K562 (cell line): ENCODE measurements around the gene NT5C. TPM values are rescaled to one million over a fixed set of nuclear protein-coding genes. Genes with fewer than 3 reads are reported as not detected.

ENCODE experiments used
- ATAC-seq: fragments of 200-7000 bp; cut with Tn5 transposase; 3 replicates; pipeline ENCODE4 v1.9.1; 2020; ENCODE audit warnings: moderate library complexity
- BruUV-seq: library from RNA; stranded (reverse); fragments of 400-500 nt; replicated peaks from 2 replicates; lab custom pipeline; 2021; lab: Mats Ljungman, UMichigan
- CTCF ChIA-PET: fragments of 300-600 bp; formaldehyde crosslinking; extraction: SDS; loops from one replicate; lab custom pipeline; 2021; ENCODE audit warnings: low intra/inter-chr PET ratio; lab: Yijun Ruan, JAX
- POLR2A ChIA-PET: fragments of 300-600, 350-650 bp; sonication (Branson Sonifier 250); formaldehyde crosslinking; extraction: SDS; loops from one replicate; lab custom pipeline; 2021; ENCODE audit warnings: antibody characterized with exemption, inconsistent platforms; lab: Yijun Ruan, JAX
- DNase-seq, 4 experiments: peaks; one replicate each; pipeline versions ENCODE4 v3.0.0 to v3.0.0-alpha.2; 2011 to 2018; ENCODE audit warnings: low spot score in 3 of 4, mixed read lengths in 3 of 4; ENCODE audit errors: extremely low read depth in 1 of 4
- FAIRE-seq: peaks from 2 replicates; lab custom pipeline; 2011; peaks lifted over from hg19 to GRCh38; lab: Jason Lieb, UNC
- H2AFZ ChIP-seq: 2 replicates; pipeline ENCODE4 v1.6.0; 2011; ENCODE audit warnings: low read depth, low read length, control low read depth, inconsistent platforms
- H3K27ac ChIP-seq: fragments of 200-600 bp; 3 replicates; pipeline ENCODE4 v1.8.0; 2011; ENCODE audit warnings: low read depth, mild to moderate bottlenecking, control low read depth, inconsistent platforms, low read length, moderate library complexity, mixed read lengths; ENCODE audit errors: extremely low read depth
- H3K27me3 ChIP-seq, 2 experiments: fragments of 300-600 bp in 1 of 2; 2 replicates in 1 of 2; 3 replicates in 1 of 2; pipeline versions ENCODE4 v1.6.0 to v1.8.0; 2011; ENCODE audit warnings: inconsistent platforms in 2 of 2, low read length in 2 of 2, mild to moderate bottlenecking in 1 of 2, mixed read lengths in 1 of 2, moderate library complexity in 1 of 2; ENCODE audit not compliant: control insufficient read depth in 2 of 2, insufficient read depth in 2 of 2
- H3K36me3 ChIP-seq: fragments of 300-600 bp; 3 replicates; pipeline ENCODE4 v1.8.0; 2011; ENCODE audit warnings: mild to moderate bottlenecking, low read length, inconsistent platforms; ENCODE audit not compliant: control insufficient read depth, insufficient read depth
- H3K4me1 ChIP-seq, 2 experiments: fragments of 200-600 bp in 1 of 2; replicated peaks in 1 of 2; 2 replicates in 1 of 2; 3 replicates in 1 of 2; pipeline versions ENCODE4 v1.5.1 to v1.8.0; 2011; ENCODE audit warnings: inconsistent platforms in 2 of 2, low read length in 2 of 2, mild to moderate bottlenecking in 1 of 2, mixed read lengths in 1 of 2, moderate library complexity in 1 of 2; ENCODE audit not compliant: control insufficient read depth in 2 of 2, insufficient read depth in 2 of 2
- H3K4me2 ChIP-seq: 2 replicates; pipeline ENCODE4 v1.6.1; 2011; ENCODE audit warnings: low read length, control low read depth, inconsistent platforms, mixed read lengths; ENCODE audit not compliant: insufficient read depth
- H3K4me3 ChIP-seq: fragments of 200-600 bp; sonication (generic), shearing (Covaris generic); 2 replicates; pipeline ENCODE4 v1.5.1; 2016; ENCODE audit warnings: control low read depth, inconsistent platforms
- H3K79me2 ChIP-seq: fragments of 200-600 bp; 3 replicates; pipeline ENCODE4 v1.8.0; 2011; ENCODE audit warnings: low read length, inconsistent platforms; ENCODE audit not compliant: control insufficient read depth, insufficient read depth
- H3K9ac ChIP-seq, 2 experiments: 2 replicates each; pipeline versions ENCODE4 v1.6.0 to v1.6.1; 2011; ENCODE audit warnings: low read depth in 2 of 2, low read length in 2 of 2, control low read depth in 1 of 2, inconsistent platforms in 1 of 2, mild to moderate bottlenecking in 1 of 2, mixed read lengths in 1 of 2; ENCODE audit not compliant: insufficient read depth in 1 of 2
- H3K9me1 ChIP-seq: one replicate; pipeline ENCODE4 v1.6.0; 2011; ENCODE audit warnings: inconsistent platforms, mild to moderate bottlenecking, low read length, moderate library complexity; ENCODE audit not compliant: control insufficient read depth, insufficient read depth
- H3K9me3 ChIP-seq: replicated peaks from 2 replicates; pipeline ENCODE4 v1.5.1; 2011; ENCODE audit warnings: low read depth, low read length, inconsistent platforms; ENCODE audit not compliant: control insufficient read depth, insufficient read depth
- H4K20me1 ChIP-seq: replicated peaks from 2 replicates; pipeline ENCODE4 v1.6.1; 2011; ENCODE audit warnings: low read length, inconsistent platforms, mixed read lengths; ENCODE audit not compliant: control insufficient read depth, insufficient read depth
- POLR2AphosphoS5 ChIP-seq: IDR thresholded peaks from 2 replicates; pipeline ENCODE4 v1.6.1; 2011; ENCODE audit warnings: mild to moderate bottlenecking, low read depth, low read length, moderate library complexity; ENCODE audit not compliant: control insufficient read depth, insufficient read depth
- POLR2G ChIP-seq: fragments of 200-400 bp; formaldehyde crosslinking; IDR thresholded peaks from 2 replicates; pipeline ENCODE4 v1.6.1; 2017; ENCODE audit warnings: low read depth, mild to moderate bottlenecking, antibody characterized with exemption, low read length, moderate library complexity
- TBL1XR1 ChIP-seq, 2 experiments: IDR thresholded peaks; 2 replicates each; pipeline ENCODE4 v1.6.1; 2012; ENCODE audit warnings: improper control_type of control experiment in 2 of 2, low read length in 2 of 2, mild to moderate bottlenecking in 1 of 2
- ZNF121 ChIP-seq: sonication (generic); formaldehyde crosslinking; conservative IDR thresholded peaks from 2 replicates; pipeline ENCODE4 v1.8.0; 2022; ENCODE audit warnings: missing genetic modification reagents
- WGBS: fragments of 100-300 bp; shearing (Covaris generic); methylation state at CpG from one replicate; pipeline ENCODE4 v1.1.6; 2016; ENCODE audit warnings: low coverage, mixed read lengths; ENCODE audit not compliant: insufficient coverage; ENCODE audit errors: missing lambda C conversion rate; 5-methylcytosine and 5-hydroxymethylcytosine counted together
- in situ Hi-C: fragments of 300-500 bp; cut with MboI; formaldehyde crosslinking; loops from 4 replicates; pipeline ENCODE4 v1.15.0; 2018; ENCODE audit warnings: inconsistent platforms, mixed read lengths
- intact Hi-C: fragments of 100-400 bp; cut with micrococcal nuclease; formaldehyde crosslinking; loops from 2 replicates; pipeline ENCODE4 v1.14.2; 2022
- polyA plus RNA-seq, 8 experiments: library from polyadenylated mRNA; depleted of rRNA in 4 of 8; stranded (reverse) in 5 of 8; unstranded in 3 of 8; fragments of >200 nt; fragmentation: Nextera tagmentation in 2 of 8; fragmentation: Illumina TruSeq in 1 of 8; extraction: Ambion mirVana in 2 of 8; extraction: Trizol in 1 of 8; gene quantifications; 2 replicates each; pipeline versions ENCODE4 v1.2.1 to v1.2.3, GENCODE V29; 2011 to 2014; ENCODE audit warnings: inconsistent platforms in 1 of 8, missing spikeins in 1 of 8
- total RNA-seq, 7 experiments: library from RNA; depleted of rRNA in 6 of 7; stranded (reverse); fragments of >200 nt in 6 of 7; fragmentation: Illumina TruSeq in 2 of 7; extraction: Trizol in 2 of 7; gene quantifications; 2 replicates each; pipeline versions ENCODE4 v1.2.1 to v1.2.3, GENCODE V29; 2011 to 2021; ENCODE audit warnings: low replicate concordance in 1 of 7

Gene NT5C
- total and polyA plus RNA-seq, 9 of the 15 experiments (the other 6 are each of a cell fraction or from before 2014, with no cell fraction given) = 2.9 to 205 (median 45.0) TPM

GRCh38 chr17:75146592-75146991 lies 15.1 kb upstream of the NT5C start:
- Histone ChIP-seq H3K79me2 (peaks cover 52% of the 10 kb centered on the region), H3K4me2 (no peak overlapping the region), H3K9me1 (no peaks in the 10 kb centered on the region), H3K36me3 (peaks cover 83% of the 10 kb centered on the region), H3K9me3 (no peaks in the 10 kb centered on the region), H3K4me1 (peaks cover 0 to 9% of the 10 kb centered on the region in 2 experiments; a peak in 4 of 5 replicates), H3K9ac (no peak overlapping the region), H3K27ac (no peak overlapping the region), H4K20me1 (0 out of 2 replicates have a peak, but pooled peaks cover 4% of the 10 kb centered on the region), H3K4me3 (no peak overlapping the region), H3K27me3 (no peaks in the 10 kb centered on the region), H2AFZ (no peak overlapping the region)
- ATAC-seq = no peak
- BruUV-seq = no TSS peak
- WGBS = 90% methylated on average over 3 of the region's 3 CpGs
- ChIA-PET CTCF (no interaction called here), POLR2A (interaction anchor here (0.5 to 7.3 kb wide), 6 partner anchors 8 to 782 kb away, joined by 3 to 51 read pairs (median 4); partner anchors contain the start of genes JPT1 and NT5C)
- no peak for FAIRE-seq
- in situ Hi-C loops (no loop called here), intact Hi-C loops (no loop called here)
- DNase-seq = no peak
- no peak for TF ChIP-seq TBL1XR1 (IDR thresholded peaks at IDR 0.05; ENCODE audit: low read length in 2 of 2)
- 0 out of 2 replicates have a peak, but pooled peaks have one; percentile 26 for TF ChIP-seq POLR2AphosphoS5

- no peaks in the 10 kb centered on the region for H3K9me1 ChIP-seq
- in situ Hi-C loops = no loop called here
These were observed 13.4 kb upstream of the NT5C start for GRCh38 chr17:75144816-75145512.

More at GRCh38 chr17:75144816-75145512, 13.4 kb upstream of the NT5C start:
- peaks cover 94% of the 10 kb centered on the region for H3K36me3 ChIP-seq
- intact Hi-C loops = no loop called here
- TF ChIP-seq POLR2G = 0 out of 2 replicates have a peak, but pooled peaks have one; percentile 18
- TF ChIP-seq ZNF121 = no peak
- POLR2A ChIA-PET = interaction anchor here (0.6 to 7.3 kb wide), 14 partner anchors 8 to 400 kb away, joined by 3 to 51 read pairs (median 4); partner anchors contain the start of genes JPT1, NT5C and NUP85
- 0 out of 3 replicates have a peak, but pooled peaks have one; percentile 9 for ATAC-seq
- DNase-seq = no peak
- H3K79me2 ChIP-seq = peaks cover 35% of the 10 kb centered on the region
- no peak overlapping the region for H3K4me3 ChIP-seq
- 93% methylated on average over 11 of the region's 11 CpGs for WGBS
- CTCF ChIA-PET = no interaction called here
- no peak overlapping the region for H3K9ac ChIP-seq
- H3K27me3 ChIP-seq = no peaks in the 10 kb centered on the region
- H3K27ac ChIP-seq = no peak overlapping the region
- no peak overlapping the region for H2AFZ ChIP-seq
- no peak overlapping the region for H3K4me2 ChIP-seq
- no peak for FAIRE-seq
- H3K9me3 ChIP-seq = no peaks in the 10 kb centered on the region
- H4K20me1 ChIP-seq = 0 out of 2 replicates have a peak, but pooled peaks cover 3% of the 10 kb centered on the region
- BruUV-seq = no TSS peak
- no peaks in the 10 kb centered on the region; a peak in 1 of 5 replicates for H3K4me1 ChIP-seq
